IMR-90 (cell line): Measurements from ENCODE around the gene SDC1. TPM values are rescaled to one million over a fixed set of nuclear protein-coding genes. Genes with fewer than 3 reads are reported as not detected.

ENCODE experiments used
- ATAC-seq: fragments of 200-7000 bp; cut with Tn5 transposase; 2 replicates; pipeline ENCODE4 v1.9.1; 2020; ENCODE audit warnings: low read depth, mild to moderate bottlenecking, moderate library complexity
- BruUV-seq: library from RNA; stranded (reverse); fragments of 400-500 nt; replicated peaks from 2 replicates; lab custom pipeline; 2021; lab: Mats Ljungman, UMichigan
- CTCF ChIA-PET: fragments of 300-600 bp; formaldehyde crosslinking; extraction: SDS; loops from one replicate; lab custom pipeline; 2021; ENCODE audit warnings: antibody characterized with exemption; lab: Yijun Ruan, JAX
- POLR2A ChIA-PET: fragments of 300-600 bp; sonication (Branson Sonifier 250); formaldehyde crosslinking; loops from one replicate; lab custom pipeline; 2022; ENCODE audit warnings: antibody characterized with exemption; ENCODE audit not compliant: unreplicated experiment; lab: Charles Lee
- DNase-seq: peaks from one replicate; pipeline ENCODE4 v3.0.0; 2013
- H2AFZ ChIP-seq: replicated peaks from 2 replicates; pipeline ENCODE3; 2013; ENCODE audit warnings: low read length, mild to moderate bottlenecking; ENCODE audit not compliant: poor library complexity
- H2AK5ac ChIP-seq: 2 replicates; pipeline ENCODE4 v1.6.1; 2013; ENCODE audit warnings: low read depth, low read length, inconsistent platforms
- H2AK9ac ChIP-seq: replicated peaks from 2 replicates; pipeline ENCODE3; 2013; ENCODE audit warnings: mild to moderate bottlenecking, low read depth, low read length, moderate library complexity; ENCODE audit not compliant: poor library complexity
- H2BK120ac ChIP-seq: 2 replicates; pipeline ENCODE4 v1.6.1; 2013; ENCODE audit warnings: low read depth, low read length, inconsistent platforms
- H2BK15ac ChIP-seq: 3 replicates; pipeline ENCODE4 v1.6.1; 2013; ENCODE audit warnings: low read depth, low read length, inconsistent platforms
- H2BK20ac ChIP-seq: 2 replicates; pipeline ENCODE4 v1.6.1; 2013; ENCODE audit warnings: low read depth, mild to moderate bottlenecking, inconsistent platforms, low read length, moderate library complexity
- H2BK5ac ChIP-seq: 2 replicates; pipeline ENCODE4 v1.6.1; 2013; ENCODE audit warnings: mild to moderate bottlenecking, low read depth, low read length, inconsistent platforms; ENCODE audit not compliant: poor library complexity, severe bottlenecking
- H3K14ac ChIP-seq: replicated peaks from 2 replicates; pipeline ENCODE4 v1.6.1; 2013; ENCODE audit warnings: low read depth, low read length, inconsistent platforms
- H3K18ac ChIP-seq: 2 replicates; pipeline ENCODE4 v1.6.1; 2013; ENCODE audit warnings: low read depth, low read length, control low read depth
- H3K23ac ChIP-seq: 2 replicates; pipeline ENCODE4 v1.6.1; 2013; ENCODE audit warnings: low read depth, low read length, inconsistent platforms
- H3K27ac ChIP-seq: 2 replicates; pipeline ENCODE4 v1.5.1; 2013; ENCODE audit warnings: mild to moderate bottlenecking, control low read depth, low read length; ENCODE audit not compliant: insufficient read depth
- H3K27me3 ChIP-seq: 2 replicates; pipeline ENCODE4 v1.6.1; 2013; ENCODE audit warnings: low read length; ENCODE audit not compliant: control insufficient read depth, insufficient read depth
- H3K36me3 ChIP-seq: 2 replicates; pipeline ENCODE4 v1.6.1; 2013; ENCODE audit warnings: low read length, mixed read lengths; ENCODE audit not compliant: control insufficient read depth, insufficient read depth
- H3K4ac ChIP-seq: 2 replicates; pipeline ENCODE4 v1.6.1; 2013; ENCODE audit warnings: low read depth, low read length, inconsistent platforms
- H3K4me1 ChIP-seq: 2 replicates; pipeline ENCODE4 v1.6.1; 2013; ENCODE audit warnings: low read length, mixed read lengths; ENCODE audit not compliant: control insufficient read depth, insufficient read depth
- H3K4me2 ChIP-seq: 2 replicates; pipeline ENCODE4 v1.6.1; 2013; ENCODE audit warnings: low read depth, mild to moderate bottlenecking, control low read depth, low read length, moderate library complexity
- H3K4me3 ChIP-seq: 2 replicates; pipeline ENCODE4 v1.5.1; 2013; ENCODE audit warnings: low read depth, mild to moderate bottlenecking, control low read depth, low read length, moderate library complexity; ENCODE audit not compliant: insufficient read depth
- H3K56ac ChIP-seq: 2 replicates; pipeline ENCODE4 v1.6.1; 2013; ENCODE audit warnings: low read length, inconsistent platforms; ENCODE audit not compliant: insufficient read depth; ENCODE audit errors: extremely low read depth
- H3K79me1 ChIP-seq, 2 experiments: 2 replicates each; pipeline ENCODE4 v1.6.1; 2013; ENCODE audit warnings: low read length in 2 of 2, inconsistent platforms in 1 of 2, low read depth in 1 of 2
- H3K9ac ChIP-seq: 2 replicates; pipeline ENCODE4 v1.6.1; 2013; ENCODE audit warnings: low read depth, low read length, control low read depth
- H3K9me1 ChIP-seq: 2 replicates; pipeline ENCODE4 v1.6.1; 2013; ENCODE audit warnings: low read length, inconsistent platforms; ENCODE audit not compliant: insufficient read depth
- H3K9me3 ChIP-seq: 2 replicates; pipeline ENCODE4 v1.6.1; 2013; ENCODE audit warnings: low read length; ENCODE audit not compliant: control insufficient read depth, insufficient read depth
- H4K20me1 ChIP-seq: 2 replicates; pipeline ENCODE4 v1.6.1; 2013; ENCODE audit warnings: low read length, inconsistent platforms; ENCODE audit not compliant: insufficient read depth
- H4K5ac ChIP-seq: 2 replicates; pipeline ENCODE4 v1.6.1; 2013; ENCODE audit warnings: mild to moderate bottlenecking, low read depth, low read length, control low read depth
- H4K8ac ChIP-seq, 2 experiments: 2 replicates each; pipeline ENCODE4 v1.6.1; 2013; ENCODE audit warnings: low read depth in 2 of 2, low read length in 2 of 2, control low read depth in 1 of 2, inconsistent platforms in 1 of 2
- H4K91ac ChIP-seq: 2 replicates; pipeline ENCODE4 v1.6.1; 2013; ENCODE audit warnings: low read depth, low read length, inconsistent platforms; ENCODE audit not compliant: insufficient read depth
- BHLHE40 ChIP-seq: fragments of 150-350 bp; IDR thresholded peaks from 2 replicates; pipeline ENCODE4 v1.6.1; 2016; ENCODE audit warnings: mild to moderate bottlenecking, low read depth, low read length
- CEBPB ChIP-seq: IDR thresholded peaks from 2 replicates; pipeline ENCODE4 v1.6.1; 2012; ENCODE audit warnings: low read depth, low read length, improper control_type of control experiment
- CHD1 ChIP-seq: IDR thresholded peaks from 2 replicates; pipeline ENCODE4 v1.6.1; 2012; ENCODE audit warnings: low read depth, low read length, improper control_type of control experiment
- MAFK ChIP-seq: IDR thresholded peaks from 2 replicates; pipeline ENCODE4 v1.6.1; 2012; ENCODE audit warnings: low read depth, low read length, improper control_type of control experiment
- MAZ ChIP-seq: IDR thresholded peaks from 2 replicates; pipeline ENCODE4 v1.6.1; 2012; ENCODE audit warnings: low read depth, mild to moderate bottlenecking, low read length, improper control_type of control experiment, moderate library complexity, borderline replicate concordance
- MXI1 ChIP-seq: IDR thresholded peaks from 2 replicates; pipeline ENCODE4 v1.6.1; 2012; ENCODE audit warnings: low read depth, mild to moderate bottlenecking, low read length, moderate library complexity, borderline replicate concordance
- POLR2A ChIP-seq: IDR thresholded peaks from 2 replicates; pipeline ENCODE4 v1.6.1; 2012; ENCODE audit warnings: mild to moderate bottlenecking, low read depth, low read length
- RAD21 ChIP-seq: IDR thresholded peaks from 2 replicates; pipeline ENCODE4 v1.6.1; 2012; ENCODE audit warnings: low read length, improper control_type of control experiment
- RCOR1 ChIP-seq: IDR thresholded peaks from 2 replicates; pipeline ENCODE4 v1.6.1; 2012; ENCODE audit warnings: mild to moderate bottlenecking, low read length, improper control_type of control experiment; ENCODE audit not compliant: insufficient replicate concordance
- SMC3 ChIP-seq: fragments of 150-350 bp; IDR thresholded peaks from 2 replicates; pipeline ENCODE4 v1.6.1; 2016; ENCODE audit warnings: low read depth, mild to moderate bottlenecking, antibody characterized with exemption, low read length, moderate library complexity
- WGBS, 2 experiments: methylation state at CpG; one replicate each; pipeline versions ENCODE4 v1.1.5 to v1.1.7; 2013; ENCODE audit warnings: missing lambda C conversion rate in 2 of 2; ENCODE audit not compliant: insufficient read length in 1 of 2; ENCODE audit errors: extremely low coverage in 2 of 2; 5-methylcytosine and 5-hydroxymethylcytosine counted together
- dilution Hi-C: fragments of 300-500 bp; cut with HindIII; formaldehyde crosslinking; loops from one replicate; pipeline ENCODE4 v1.14.3; 2018; ENCODE audit warnings: low sequenced_read_pairs; ENCODE audit not compliant: unreplicated experiment
- in situ Hi-C: fragments of 300-500 bp; cut with MboI; formaldehyde crosslinking; loops from 3 replicates; pipeline ENCODE4 v1.14.3; 2019; ENCODE audit warnings: low sequenced_read_pairs, inconsistent platforms, mixed read lengths
- intact Hi-C: fragments of 100-400 bp; cut with micrococcal nuclease; formaldehyde crosslinking; loops from 2 replicates; pipeline ENCODE4 v1.10.0; 2022
- polyA plus RNA-seq, 3 experiments: library from polyadenylated mRNA; depleted of rRNA; stranded (reverse); fragments of >200 nt; gene quantifications; 2 replicates each; pipeline ENCODE4 v1.2.3, GENCODE V29; 2012; ENCODE audit warnings: low replicate concordance in 1 of 3
- total RNA-seq: library from RNA; depleted of rRNA; stranded (reverse); fragments of >200 nt; gene quantifications from 2 replicates; pipeline ENCODE4 v1.2.3, GENCODE V29; 2012
- TF ChIP-seq, protein P1 (sequence below): fragments of 150-350 bp; IDR thresholded peaks from 2 replicates; pipeline ENCODE4 v1.6.1; 2016; ENCODE audit warnings: low read depth, mild to moderate bottlenecking, low read length, moderate library complexity, borderline replicate concordance
- TF ChIP-seq, protein P2 (sequence below): fragments of 150-350 bp; IDR thresholded peaks from 2 replicates; pipeline ENCODE4 v1.6.1; 2017; ENCODE audit warnings: mild to moderate bottlenecking, antibody characterized with exemption, low read length, low read depth
- TF ChIP-seq, protein P3 (sequence below): conservative IDR thresholded peaks from 2 replicates; pipeline ENCODE4 v1.5.1; 2012; ENCODE audit warnings: mild to moderate bottlenecking, low read depth, low read length, improper control_type of control experiment

Gene SDC1
- total and polyA plus RNA-seq, 2 of the 4 experiments (the other 2 are of a cell fraction): 22.0 to 28.3 TPM

DNA sequence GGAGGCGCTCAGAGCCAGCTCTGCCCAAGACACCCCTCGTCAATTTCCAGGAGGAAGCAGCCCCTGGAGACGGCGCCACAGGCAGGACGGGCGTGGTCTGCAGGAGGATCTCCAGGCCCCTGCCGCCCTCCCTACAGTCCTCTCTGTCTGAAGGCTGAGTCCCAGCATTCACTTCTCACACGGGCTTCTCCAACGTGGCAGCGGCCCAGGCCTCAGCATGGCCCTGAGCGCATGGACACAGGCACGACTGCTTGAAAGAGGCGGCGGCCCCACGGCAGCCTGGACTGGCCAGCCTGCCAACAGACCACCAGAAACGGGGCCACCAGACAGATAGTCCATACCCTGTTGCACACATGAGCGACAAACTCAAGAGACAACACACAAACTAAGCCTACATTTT lies 23.3 kb downstream of the SDC1 start:
- ATAC-seq (no peak), DNase-seq (no peak)
- Histone ChIP-seq H3K14ac (no peak overlapping the region), H3K4ac (no peak overlapping the region), H3K79me1 (no peaks in the 10 kb centered on the region), H4K8ac (no peak overlapping the region), H4K5ac (no peak overlapping the region), H3K56ac (no peak overlapping the region), H2BK20ac (no peak overlapping the region), H3K27ac (no peak overlapping the region), H3K36me3 (peaks cover 4% of the 10 kb centered on the region), H3K9me1 (no peaks in the 10 kb centered on the region), H2BK15ac (no peak overlapping the region), H4K91ac (no peak overlapping the region), H4K20me1 (no peaks in the 10 kb centered on the region; the same call in 1 of the 2 replicates), H2AK9ac (no peak overlapping the region), H2AFZ (no peak overlapping the region), H3K27me3 (no peaks in the 10 kb centered on the region; the same call in 1 of the 2 replicates), H3K4me2 (no peak overlapping the region), H3K23ac (no peak overlapping the region), H3K9ac (no peak overlapping the region), H2BK5ac (no peak overlapping the region), H3K4me3 (no peak overlapping the region), H3K9me3 (no peaks in the 10 kb centered on the region), H2AK5ac (no peak overlapping the region), H3K18ac (no peak overlapping the region), H2BK120ac (no peak overlapping the region), H3K4me1 (no peaks in the 10 kb centered on the region)
- in situ Hi-C loops (no loop called here), intact Hi-C loops (no loop called here), dilution Hi-C loops (no loop called here)
- ChIA-PET POLR2A (no interaction called here), CTCF (no interaction called here)
- no peak for TF ChIP-seq BHLHE40
- TF ChIP-seq MXI1: no peak
- no peak for TF ChIP-seq MAZ
- TF ChIP-seq CHD1: no peak
- TF ChIP-seq, protein P1, sequence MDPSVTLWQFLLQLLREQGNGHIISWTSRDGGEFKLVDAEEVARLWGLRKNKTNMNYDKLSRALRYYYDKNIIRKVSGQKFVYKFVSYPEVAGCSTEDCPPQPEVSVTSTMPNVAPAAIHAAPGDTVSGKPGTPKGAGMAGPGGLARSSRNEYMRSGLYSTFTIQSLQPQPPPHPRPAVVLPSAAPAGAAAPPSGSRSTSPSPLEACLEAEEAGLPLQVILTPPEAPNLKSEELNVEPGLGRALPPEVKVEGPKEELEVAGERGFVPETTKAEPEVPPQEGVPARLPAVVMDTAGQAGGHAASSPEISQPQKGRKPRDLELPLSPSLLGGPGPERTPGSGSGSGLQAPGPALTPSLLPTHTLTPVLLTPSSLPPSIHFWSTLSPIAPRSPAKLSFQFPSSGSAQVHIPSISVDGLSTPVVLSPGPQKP: no peak
- TF ChIP-seq CEBPB: no peak
- TF ChIP-seq, protein P2, sequence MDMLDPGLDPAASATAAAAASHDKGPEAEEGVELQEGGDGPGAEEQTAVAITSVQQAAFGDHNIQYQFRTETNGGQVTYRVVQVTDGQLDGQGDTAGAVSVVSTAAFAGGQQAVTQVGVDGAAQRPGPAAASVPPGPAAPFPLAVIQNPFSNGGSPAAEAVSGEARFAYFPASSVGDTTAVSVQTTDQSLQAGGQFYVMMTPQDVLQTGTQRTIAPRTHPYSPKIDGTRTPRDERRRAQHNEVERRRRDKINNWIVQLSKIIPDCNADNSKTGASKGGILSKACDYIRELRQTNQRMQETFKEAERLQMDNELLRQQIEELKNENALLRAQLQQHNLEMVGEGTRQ: no peak
- no peak for TF ChIP-seq POLR2A
- TF ChIP-seq RCOR1: no peak
- no peak for TF ChIP-seq MAFK
- no peak for TF ChIP-seq SMC3
- TF ChIP-seq RAD21: no peak
- TF ChIP-seq, protein P3, sequence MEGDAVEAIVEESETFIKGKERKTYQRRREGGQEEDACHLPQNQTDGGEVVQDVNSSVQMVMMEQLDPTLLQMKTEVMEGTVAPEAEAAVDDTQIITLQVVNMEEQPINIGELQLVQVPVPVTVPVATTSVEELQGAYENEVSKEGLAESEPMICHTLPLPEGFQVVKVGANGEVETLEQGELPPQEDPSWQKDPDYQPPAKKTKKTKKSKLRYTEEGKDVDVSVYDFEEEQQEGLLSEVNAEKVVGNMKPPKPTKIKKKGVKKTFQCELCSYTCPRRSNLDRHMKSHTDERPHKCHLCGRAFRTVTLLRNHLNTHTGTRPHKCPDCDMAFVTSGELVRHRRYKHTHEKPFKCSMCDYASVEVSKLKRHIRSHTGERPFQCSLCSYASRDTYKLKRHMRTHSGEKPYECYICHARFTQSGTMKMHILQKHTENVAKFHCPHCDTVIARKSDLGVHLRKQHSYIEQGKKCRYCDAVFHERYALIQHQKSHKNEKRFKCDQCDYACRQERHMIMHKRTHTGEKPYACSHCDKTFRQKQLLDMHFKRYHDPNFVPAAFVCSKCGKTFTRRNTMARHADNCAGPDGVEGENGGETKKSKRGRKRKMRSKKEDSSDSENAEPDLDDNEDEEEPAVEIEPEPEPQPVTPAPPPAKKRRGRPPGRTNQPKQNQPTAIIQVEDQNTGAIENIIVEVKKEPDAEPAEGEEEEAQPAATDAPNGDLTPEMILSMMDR: no peak
- 94% methylated on average over 6 of the region's 17 CpGs; no CpG with 5 or more reads in 1 of the 2 experiments for WGBS, 2 experiments
- BruUV-seq: TSS peak; percentile 86
